NCI-H526 treated with DMSO at 0.1 percent for 48 hours (cell line): Measurements from ENCODE around the gene LARP1.
"Not testable (repeated sequence)": the region's sequence is repeated elsewhere in the genome, so short reads cannot be mapped to it uniquely, and the experiment has no call there.

Experiments
- DNase-seq: peaks from one replicate; lab custom pipeline; 2025; lab: John Stamatoyannopoulos, UW

The LARP1 gene

DNA sequence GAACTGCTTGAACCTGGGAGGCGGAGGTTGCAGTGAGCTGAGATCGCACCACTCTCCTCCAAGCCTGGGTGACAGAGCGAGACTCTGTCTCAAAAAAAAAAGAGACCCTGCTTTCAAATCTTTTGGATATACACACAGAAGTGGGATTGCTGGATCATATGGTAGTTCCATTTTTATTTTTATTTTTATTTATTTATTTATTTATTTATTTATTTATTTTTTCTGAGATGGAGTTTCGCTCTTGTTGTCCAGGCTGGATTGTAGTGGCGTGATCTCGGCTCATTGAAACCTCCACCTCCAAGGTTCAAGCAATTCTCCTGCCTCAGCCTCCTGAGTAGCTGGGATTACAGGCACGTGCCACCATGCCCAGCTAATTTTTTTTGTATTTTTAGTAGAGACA, 19.8 kb upstream of the LARP1 start:
- not testable (repeated sequence) for DNase-seq

DNA sequence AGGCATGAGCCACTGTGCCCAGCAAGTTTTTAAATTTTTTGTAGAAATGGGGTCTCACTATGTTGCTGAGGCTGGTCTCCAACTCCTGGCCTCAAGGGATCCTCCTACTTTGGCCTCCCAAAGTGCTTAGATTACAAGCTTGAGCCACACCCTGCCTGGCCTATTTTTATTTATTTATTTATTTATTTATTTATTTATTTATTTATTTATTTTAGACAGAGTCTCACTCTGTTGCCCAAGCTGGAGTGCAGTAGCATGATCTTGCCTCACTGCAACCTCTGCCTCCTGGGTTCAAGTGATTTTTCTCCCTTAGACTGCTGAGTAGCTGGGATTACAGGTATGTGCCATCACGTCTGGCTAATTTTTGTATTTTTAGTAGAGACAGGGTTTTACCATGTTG, 18.8 kb upstream of the LARP1 start:
- not testable (repeated sequence) for DNase-seq

DNA sequence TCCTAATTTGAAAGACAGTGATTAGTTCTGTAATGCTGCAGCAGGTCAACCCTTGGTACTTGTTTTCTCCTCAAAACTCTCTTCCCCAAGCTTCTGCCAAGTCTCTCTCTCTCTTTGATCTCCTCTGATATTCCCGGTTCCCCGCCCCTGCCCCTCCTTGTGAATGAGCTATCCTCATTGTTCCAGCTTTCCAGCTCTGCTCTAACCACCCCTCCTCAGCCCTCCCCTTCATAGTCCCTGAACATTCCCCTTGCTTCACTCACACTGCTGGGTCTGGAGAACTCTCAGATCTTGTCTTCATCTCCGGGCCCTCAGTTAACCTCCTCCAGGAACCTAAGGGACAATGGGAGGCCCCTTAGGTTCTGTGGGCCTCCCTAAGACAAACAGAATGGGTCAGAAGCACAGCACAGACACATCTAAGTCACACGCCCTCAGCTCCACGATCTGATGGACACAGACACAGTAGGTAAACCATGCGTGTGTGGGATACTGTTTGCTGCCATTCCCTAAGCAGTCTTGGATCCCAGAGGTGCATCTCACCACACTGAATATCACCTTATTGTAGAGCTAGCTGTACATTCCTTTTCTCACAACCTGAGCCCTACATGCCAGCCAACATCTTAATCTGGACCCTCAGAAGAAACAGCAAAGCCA, 17.4 kb upstream of the LARP1 start:
- DNase-seq, result no peak

DNA sequence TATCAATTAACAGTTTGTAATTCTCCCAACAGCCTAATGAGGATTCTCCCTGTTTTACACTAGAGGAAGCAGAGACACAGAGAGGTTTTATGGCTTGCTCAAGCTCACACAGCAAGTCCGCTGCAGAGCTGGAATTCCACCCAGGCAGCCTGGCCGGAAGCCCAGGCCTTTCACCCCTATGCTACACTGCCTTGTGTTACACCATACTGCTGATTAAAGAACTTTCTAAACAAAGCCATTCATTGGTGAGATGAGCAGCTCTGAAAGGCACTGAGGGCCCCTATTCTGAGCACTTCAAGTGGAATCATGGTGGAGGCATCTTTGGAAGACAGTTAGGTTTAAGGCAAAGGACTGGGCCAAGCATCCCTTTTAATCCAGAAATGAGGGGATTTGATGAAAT, 14.7 kb upstream of the LARP1 start:
- DNase-seq, result no peak

DNA sequence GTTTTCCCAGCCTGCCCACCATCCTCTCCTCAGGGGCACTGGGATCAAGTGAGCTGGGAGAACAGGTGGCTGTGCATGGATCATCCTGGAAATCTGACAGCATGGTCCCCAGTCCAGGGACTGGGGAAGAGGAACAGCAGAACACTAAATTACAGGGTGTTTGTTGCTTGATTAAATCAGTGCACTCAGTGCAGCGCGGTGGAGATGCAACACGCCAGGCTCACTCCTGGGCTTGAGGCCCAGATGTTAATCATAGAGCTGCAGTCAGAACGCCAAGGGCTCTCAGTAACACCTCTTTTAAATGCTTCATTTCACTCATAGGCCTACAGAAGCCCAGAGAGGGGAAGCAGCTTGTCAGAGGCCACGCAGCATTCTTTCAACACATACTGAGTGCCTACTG, 14.2 kb upstream of the LARP1 start:
- no peak for DNase-seq

DNA sequence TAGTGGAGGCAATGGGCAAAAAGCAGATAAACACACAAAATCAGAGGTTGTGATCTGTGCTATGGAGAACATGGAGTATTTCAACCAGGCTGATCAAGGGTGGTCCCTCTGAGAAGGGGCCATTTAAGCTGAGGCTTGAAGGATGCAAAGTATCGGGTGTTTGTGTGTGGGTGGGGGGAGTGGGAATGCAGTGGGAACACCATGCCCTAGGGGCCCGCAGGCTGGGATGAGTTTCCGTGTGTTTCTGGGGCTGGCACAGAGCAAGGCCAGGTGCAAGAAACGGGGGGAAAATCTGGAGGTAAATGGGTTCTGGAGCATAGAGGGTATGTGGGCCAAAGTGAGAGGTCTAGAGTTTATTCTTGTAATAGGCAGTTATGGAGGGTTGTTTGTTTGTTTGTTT, 13.8 kb upstream of the LARP1 start:
- no peak for DNase-seq

DNA sequence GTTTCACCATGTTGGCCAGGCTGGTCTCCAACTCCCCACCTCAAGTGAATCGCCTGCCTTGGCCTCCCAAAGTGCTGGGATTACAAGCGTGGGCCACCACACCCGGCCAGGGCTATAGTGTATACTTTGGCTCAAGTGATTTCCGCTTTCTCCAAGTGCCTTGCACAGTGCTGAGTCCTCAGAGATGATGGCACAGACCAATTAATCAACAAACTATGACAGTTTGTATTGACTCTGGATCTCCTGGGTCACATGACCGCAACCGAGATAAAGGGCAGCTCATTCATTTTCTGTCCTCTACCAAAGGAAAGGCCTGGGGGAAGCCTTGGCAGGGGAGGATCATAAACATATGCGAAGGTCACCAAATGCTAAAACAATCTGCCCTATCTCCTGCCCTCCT, 11.4 kb upstream of the LARP1 start:
- no peak for DNase-seq

DNA sequence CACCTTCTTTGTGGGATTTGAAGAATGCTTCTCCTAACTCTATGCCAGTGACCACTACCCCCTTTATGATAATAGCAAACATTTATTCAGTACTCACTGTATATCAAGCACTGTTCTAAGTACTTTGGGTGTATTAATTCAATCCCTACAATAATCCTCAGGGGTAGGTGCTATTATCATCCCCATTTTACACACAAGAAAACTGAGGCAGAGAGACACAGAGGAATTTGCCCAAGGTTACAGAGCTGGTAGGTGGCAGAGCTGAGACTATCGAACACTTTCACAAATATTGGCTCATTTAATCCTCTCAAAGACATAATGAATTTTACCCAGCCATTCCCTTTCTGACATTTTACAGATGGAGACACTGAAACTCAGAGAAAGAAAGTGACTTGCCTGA, 9.8 kb upstream of the LARP1 start:
- no peak for DNase-seq

DNA sequence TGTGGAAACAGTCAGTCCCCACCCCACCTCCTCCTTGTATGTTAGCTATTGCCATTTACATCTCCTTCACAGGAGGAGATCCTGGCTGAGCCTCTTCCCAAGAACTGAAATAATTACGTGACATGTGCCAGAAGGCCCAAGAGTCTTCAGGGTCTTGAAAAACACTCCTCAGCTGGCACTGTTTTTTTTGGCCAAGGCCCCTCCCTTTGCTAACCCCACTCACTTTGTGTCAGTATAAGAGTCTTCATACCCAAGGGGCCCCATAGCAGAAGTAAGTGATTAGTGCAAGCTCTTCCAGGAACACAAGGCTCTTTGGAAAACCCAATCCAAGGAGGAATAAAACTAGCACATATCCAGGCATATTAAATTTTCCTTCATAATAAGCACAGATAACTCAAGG, 5.7 kb upstream of the LARP1 start:
- DNase-seq, result no peak

DNA sequence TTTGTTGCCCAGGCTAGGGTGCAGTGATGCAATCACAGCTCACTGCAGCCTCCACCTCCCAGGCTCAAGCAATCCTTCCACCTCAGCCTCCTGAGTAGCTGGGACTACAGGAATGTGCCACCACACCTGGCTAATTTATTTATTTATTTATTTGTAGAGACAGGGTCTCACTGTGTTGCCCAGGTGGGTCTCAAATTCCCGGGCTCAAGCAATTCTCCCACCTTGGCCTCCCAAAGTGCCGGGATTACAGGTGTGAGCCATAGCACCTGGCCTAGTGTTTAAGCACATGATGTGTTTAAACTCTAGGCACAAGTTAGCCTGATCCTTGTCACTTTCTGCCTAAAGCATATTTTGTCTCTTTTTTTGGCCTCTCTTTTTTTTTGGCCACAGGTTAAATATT, 4.5 kb upstream of the LARP1 start:
- DNase-seq, result not testable (repeated sequence)

DNA sequence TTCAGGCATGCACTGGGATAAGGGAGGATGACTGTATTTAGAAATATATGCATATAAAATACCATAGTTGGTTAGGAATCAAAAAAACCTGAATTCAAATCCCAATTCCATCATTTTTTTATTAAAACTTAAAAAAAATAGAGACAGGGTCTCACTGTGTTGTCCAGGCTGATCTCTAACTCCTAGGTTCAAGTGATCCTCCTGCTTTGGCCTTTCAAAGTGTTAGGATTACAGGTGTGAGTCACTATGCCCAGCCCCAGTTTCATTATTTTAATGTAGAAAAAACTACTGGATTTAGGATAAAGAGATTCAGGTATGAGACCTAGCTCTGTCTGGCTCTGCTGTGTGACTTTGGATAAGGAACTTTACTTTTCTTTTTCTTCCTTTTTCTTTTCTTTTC, 3.3 kb upstream of the LARP1 start:
- no peak for DNase-seq

DNA sequence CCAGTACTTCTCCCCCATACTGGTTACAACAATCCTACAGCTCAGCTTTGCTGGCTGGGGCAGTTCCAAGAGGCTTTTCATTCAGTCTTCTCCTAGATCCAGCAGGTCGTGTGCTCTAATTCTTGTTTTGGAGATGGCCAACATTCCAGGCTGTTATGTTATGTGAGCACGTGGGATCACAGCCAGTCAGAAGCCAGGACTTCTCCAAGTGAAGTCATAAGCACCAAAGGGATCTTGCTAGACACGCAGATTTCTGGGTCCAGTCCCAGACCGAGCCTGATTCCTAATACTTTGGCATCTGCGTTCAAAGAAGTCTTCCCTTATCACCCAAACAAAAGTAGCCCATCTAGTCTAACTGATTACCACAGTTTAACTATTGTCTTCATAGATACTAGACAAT, 1.4 kb upstream of the LARP1 start:
- no peak for DNase-seq

DNA sequence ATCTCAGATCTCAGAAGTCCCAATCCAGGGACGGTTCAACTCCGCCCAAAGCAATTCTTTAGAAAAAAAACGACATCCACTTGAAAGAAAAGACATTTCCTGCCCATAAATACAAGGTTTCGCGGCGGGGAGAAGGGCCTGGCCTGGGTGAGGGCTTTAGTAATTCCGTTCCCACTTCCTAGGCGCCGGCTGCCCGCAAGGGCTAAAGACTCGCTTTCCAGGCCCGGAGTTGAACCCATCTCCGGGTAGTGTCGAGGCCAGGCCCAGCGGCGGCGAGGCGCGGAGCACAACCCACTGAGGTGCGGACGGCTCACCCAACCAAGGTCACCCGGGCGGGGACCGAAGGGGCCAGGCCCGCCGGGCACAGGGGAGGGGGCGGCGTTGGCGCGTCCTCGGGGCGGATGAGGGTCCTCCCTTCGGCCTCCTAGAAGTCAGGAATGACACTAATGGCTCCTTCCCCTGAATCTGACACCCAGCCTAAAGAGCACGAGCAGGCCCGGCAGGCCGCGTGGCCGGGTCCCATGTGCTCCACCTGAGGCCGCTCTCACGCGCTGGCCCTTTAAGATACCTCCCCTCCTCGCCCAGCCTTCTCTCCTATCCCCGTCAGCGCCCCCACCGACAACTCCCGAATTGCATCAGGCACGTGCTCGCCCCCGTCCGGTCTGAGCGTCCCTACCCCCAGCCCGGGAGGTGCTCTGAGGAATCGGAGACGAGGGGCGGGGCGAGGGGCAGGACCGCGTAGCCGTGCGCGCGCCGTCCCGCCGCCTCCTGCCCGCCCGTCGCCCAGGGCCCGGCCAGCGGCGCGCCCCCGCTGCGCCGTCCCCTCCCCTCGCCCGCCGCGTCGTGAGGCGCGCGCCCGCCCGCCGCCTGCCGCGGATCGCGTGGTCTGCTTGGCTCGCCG, 467 bp upstream of the LARP1 start:
- peak; percentile 96 for DNase-seq

DNA sequence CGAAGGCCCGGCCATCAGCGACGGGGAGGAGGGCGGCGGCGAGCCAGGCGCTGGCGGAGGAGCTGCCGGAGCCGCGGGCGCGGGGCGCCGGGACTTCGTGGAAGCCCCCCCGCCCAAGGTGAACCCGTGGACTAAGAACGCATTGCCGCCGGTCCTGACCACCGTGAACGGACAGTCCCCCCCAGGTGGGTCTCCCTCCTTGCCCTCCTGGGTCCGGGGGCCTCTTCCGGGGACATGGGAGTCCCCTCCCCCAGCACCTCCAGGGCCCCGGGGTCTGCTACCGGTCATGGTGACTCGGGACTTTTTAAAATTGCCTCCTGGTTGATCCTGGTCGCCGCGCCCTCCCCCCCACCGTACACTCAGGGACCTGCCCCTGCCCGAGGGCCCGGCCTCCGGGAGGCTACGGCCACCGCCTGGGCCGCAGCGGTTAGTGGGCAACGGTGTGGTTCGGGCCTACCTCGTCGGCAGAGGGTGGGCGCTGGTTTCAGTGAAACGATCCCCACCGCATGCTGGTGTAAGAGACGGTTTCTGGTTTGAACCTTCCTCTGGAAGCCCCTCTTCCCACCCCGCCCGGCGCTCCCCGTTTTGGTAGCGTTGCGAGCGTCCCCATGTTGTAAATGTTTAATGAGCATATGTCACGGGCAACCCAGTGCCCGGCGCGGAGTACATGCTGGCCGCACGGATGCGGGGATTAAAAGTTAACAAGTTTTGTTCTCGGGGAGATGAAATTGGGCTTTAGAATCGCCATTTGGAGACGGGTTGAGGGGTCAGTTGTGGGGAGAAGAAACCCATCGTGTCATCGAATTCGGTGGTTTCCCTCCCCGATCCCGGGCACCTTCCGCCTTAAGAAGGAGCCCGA, 1.1 kb downstream of the LARP1 start:
- DNase-seq, result no peak

DNA sequence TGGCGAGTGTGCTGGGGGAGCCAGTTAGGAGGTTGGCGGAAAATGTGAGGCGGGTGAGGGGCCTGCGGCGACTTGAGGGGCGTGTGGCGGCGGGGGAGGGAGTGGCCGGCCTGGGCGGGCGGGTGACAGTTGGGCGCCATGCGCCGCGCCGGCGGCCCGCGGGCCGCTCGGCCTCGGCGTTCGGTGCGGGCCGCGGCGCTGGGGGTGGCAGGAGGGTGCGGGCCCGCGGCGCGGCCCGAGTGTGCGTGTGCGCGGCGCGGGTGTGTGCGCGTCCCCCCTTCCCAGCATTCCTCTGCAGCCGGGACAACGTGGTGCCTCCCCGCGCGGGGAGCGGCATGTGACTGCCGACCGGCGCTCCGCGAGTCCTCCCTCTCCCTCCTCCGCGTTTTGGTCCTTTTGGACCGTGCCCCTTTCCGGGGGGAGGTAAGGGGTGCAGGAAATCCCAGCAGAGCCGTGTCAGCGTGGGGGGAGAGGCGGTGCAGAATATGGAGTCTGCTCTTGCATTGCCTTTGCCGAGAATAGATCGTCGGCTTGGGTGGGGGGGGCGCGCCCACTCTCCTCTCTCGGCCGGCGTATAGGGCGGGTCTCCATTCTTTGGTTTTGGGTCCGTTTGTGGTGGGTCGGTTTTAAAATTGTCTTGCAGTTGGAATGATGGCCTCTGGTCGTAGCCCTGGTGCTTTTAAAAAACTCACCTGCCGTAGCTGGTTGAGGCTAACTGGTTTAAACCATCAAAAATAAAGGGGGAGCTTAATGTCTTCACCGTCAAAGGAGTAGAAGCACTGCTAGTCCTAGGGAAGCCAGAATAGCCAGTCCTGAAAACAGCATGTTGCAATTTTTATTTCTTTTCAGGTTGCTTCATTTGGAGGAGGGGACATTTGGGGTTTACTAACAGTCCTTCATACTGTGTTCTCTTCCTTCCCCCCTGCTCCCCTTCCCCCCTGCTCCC, 2.0 kb downstream of the LARP1 start:
- no peak for DNase-seq

DNA sequence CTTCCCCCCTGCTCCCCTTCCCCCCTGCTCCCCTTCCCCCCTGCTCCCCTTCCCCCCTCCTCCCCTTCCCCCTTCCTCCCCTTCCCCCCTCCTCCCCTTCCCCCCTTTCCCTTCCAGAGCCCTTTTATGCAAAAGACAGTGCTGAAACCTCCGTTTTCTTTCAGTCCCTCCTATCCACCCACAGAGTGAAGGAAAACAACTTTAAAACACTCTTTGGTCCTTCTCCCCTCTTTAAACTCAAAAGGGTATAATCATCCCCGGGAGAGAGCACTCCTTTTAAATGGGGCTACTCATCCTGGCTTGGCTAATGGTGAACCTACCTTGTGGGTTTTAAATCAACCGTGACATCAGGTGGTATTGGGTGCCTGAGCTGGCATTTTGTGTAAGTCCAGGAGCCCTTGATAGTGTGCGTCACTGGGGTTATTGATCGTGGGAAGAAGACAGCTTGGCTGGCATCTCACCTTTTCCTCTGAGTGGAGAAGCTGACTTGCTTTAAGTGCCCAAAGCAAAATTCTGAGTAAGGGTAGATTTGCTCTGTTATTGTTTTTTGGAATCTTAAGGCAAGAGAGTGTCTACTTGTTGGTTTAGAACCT, 2.7 kb downstream of the LARP1 start:
- DNase-seq, result no peak

DNA sequence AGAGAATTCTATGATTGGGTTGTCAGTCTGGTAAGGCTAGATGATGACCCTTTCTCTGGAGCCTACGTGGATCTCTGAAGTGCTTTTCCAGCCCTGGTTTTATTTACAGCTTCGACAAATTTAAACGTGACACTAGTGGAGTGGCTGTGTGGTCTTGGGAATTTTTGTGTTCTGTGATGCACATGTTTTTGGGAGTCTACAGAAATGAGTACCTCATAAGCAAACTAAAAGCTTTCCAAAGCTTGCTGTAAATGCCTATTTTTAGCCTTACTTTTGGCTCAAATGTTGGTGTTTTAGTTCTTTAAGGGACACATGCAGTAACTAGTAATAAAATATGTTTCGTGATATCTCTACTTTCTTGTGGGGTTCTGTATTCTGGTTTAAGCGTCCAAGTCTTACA, 3.3 kb downstream of the LARP1 start:
- no peak for DNase-seq

DNA sequence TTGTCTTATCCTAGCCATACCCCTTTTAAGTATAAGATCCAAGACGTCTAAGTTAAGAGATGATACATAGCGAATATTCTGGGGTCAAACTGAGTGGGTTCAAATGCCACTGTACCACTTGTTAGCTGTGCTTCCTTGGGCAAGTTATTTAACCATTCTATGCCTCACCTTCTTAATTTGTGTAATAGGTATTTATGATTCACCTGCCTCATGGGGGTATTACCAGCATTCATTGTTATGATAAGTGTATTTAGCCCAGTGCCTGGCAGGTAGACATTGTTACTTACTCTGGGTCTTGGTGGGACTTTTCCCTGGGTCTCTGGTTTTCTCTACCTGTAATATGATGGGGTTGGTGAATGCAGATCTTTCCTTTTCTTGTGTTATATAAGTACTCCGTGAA, 3.8 kb downstream of the LARP1 start:
- no peak for DNase-seq

DNA sequence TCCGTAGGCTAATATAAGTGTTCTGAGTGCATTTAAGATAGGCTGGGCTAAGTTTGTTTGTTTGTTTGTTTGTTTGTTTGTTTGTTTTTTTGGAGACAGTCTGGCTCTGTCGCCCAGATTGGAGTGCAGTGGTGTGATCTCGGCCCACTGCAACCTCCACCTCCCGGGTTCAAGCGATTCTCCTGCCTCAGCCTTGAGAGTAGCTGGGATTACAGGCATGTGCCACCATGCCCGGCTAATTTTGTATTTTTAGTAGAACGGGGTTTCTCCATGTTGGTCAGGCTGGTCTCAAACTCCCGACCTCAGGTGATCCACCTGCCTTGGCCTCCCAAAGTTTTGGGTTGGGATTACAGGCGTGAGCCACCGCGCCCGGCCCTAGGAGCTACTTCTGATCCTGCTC, 4.7 kb downstream of the LARP1 start:
- not testable (repeated sequence) for DNase-seq

DNA sequence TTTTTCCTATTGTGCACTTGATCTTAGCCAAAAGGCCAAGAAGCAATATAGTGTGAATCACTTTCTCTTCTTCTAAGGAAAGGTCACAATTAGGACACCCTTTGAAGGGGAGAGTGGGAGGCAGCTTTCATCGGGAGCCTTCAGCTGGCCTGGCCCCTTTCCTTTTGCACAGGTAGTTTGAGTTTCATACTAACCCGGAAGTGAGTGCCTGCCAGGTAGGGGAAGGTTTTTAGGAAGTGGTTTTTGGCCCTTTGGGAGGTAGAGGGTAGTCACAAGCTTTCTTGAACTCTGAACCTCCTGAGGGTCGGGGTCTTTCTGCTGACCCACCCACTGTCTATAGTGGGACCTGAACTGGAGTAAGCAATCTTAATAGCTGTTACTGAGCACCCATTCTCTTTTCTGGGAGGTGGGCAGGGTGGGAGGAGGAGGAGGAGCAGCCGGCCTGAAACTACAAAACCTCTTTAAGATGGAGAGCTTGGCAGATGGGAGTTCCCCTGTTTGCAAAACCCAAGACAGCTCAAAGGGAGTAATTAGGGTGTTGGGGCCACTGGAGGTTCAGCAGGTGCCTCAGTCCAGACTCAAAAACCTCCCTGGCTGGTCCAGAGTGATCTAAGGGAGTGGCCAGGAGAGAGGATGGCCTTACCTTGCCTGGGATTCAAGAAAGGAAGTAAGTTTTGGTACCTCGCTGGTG, 6.0 kb downstream of the LARP1 start:
- DNase-seq, result no peak

DNA sequence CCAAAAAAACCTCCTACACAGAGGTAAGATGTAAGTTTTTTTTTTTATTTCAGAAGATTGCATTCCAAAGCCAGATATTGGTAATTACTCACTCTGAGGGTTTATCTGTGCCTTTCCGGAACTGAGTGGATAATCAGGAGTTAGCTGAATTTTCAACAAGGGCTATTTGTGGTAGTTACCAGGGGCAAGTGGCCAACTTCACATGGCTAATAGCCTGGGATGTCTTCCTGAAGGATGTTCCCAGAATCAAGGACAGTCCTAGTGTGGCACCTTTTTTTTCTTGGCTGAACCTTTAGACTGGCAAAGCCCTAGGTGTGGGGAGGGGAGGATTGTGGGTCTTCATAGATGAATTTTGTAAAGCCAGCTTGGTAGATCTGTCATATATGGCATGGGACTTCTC, 7.1 kb downstream of the LARP1 start:
- no peak for DNase-seq
